22Rv1 (cell line): ENCODE results near the gene RASA4B.
"Not testable (repeated sequence)": the region's sequence is repeated elsewhere in the genome, so short reads cannot be mapped to it uniquely, and the experiment has no call there.

Experiments
- CTCF ChIP-seq: fragments of 450-650 bp; IDR thresholded peaks from 2 replicates; pipeline ENCODE4 v1.5.1; 2017; ENCODE audit warnings: mild to moderate bottlenecking
- ZFX ChIP-seq: fragments of 450-650 bp; IDR thresholded peaks from 2 replicates; pipeline ENCODE4 v1.6.1; 2017; ENCODE audit warnings: antibody characterized with exemption, borderline replicate concordance

DNA sequence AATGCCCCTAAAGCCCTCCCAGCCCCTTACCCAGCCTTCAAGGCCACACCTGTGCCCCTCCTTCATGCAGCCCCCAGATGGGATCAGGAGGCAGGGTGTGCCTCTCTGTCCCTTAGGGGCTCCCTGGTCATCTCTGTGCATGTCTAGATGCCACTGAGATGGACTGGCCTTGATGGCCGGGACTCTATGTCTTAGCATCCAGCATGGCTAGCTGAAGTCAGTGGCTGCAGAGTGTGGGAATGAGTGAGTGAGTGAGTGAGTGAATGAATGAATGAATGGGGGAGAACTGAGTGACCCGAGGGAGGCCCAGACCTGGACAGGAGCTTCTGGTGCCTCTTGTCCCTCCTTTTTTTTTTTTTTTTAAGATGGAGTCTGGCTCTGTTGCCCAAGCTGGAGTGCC lies 14.6 kb upstream of the RASA4B start:
- TF ChIP-seq CTCF, ZFX: not testable (repeated sequence)
